DND-41 (cell line): Measurements from ENCODE around the gene ACTN1.

Source experiments
- EZH2 ChIP-seq: IDR thresholded peaks from 3 replicates; pipeline ENCODE4 v1.6.1; 2012; ENCODE audit warnings: borderline replicate concordance, low read depth, mild to moderate bottlenecking, moderate library complexity, low read length, inconsistent platforms; ENCODE audit not compliant: severe bottlenecking
- TF ChIP-seq, protein P1 (sequence below): IDR thresholded peaks from 2 replicates; pipeline ENCODE4 v1.5.1; 2012; ENCODE audit warnings: borderline replicate concordance, low read length, moderate library complexity, mild to moderate bottlenecking; ENCODE audit not compliant: poor library complexity, severe bottlenecking; ENCODE audit errors: extremely low read depth

DNA sequence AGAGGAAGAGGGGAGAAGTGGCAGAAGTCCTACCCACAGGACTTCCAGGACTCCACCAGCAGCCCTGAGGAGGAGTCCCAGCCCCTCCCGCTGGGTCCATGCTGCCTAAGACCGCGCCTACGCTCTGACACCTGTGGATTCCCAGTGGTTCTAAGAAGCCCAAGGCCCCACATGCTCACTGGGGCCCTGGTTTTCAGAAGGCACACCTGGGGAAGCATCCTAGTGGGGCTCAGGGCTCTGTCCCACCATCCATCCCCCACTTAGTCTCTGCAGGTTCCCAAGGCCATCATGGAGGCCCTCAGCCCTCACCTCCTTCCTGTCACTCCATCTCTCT is 32.6 kb downstream of the ACTN1 start:
- TF ChIP-seq, protein P1, sequence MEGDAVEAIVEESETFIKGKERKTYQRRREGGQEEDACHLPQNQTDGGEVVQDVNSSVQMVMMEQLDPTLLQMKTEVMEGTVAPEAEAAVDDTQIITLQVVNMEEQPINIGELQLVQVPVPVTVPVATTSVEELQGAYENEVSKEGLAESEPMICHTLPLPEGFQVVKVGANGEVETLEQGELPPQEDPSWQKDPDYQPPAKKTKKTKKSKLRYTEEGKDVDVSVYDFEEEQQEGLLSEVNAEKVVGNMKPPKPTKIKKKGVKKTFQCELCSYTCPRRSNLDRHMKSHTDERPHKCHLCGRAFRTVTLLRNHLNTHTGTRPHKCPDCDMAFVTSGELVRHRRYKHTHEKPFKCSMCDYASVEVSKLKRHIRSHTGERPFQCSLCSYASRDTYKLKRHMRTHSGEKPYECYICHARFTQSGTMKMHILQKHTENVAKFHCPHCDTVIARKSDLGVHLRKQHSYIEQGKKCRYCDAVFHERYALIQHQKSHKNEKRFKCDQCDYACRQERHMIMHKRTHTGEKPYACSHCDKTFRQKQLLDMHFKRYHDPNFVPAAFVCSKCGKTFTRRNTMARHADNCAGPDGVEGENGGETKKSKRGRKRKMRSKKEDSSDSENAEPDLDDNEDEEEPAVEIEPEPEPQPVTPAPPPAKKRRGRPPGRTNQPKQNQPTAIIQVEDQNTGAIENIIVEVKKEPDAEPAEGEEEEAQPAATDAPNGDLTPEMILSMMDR, result no peak
- TF ChIP-seq EZH2, result no peak
